Measurements from ENCODE around the gene PEX14. TPM values are rescaled to one million over a fixed set of nuclear protein-coding genes. Genes with fewer than 3 reads are reported as not detected.

PEX14 gene
- total RNA-seq, 1 donor from 2014 or later: 31.4 TPM

GRCh38 chr1:10650556-10651388, 176.0 kb downstream of the PEX14 start:
- DNase-seq (ENCODE audit: low spot score in 2 of 2, unreplicated experiment in 2 of 2): no peak
- Mint-ChIP-seq H3K4me1 (peaks cover 7% of the 10 kb centered on the region), H3K9me3 (no peaks in the 10 kb centered on the region), H3K4me3 (no peak overlapping the region), H3K27ac (no peak overlapping the region), H3K36me3 (peaks cover 5% of the 10 kb centered on the region), H3K27me3 (ENCODE audit: low read depth) (peaks cover 21% of the 10 kb centered on the region)
- TF ChIP-seq CTCF (IDR thresholded peaks at IDR 0.05; ENCODE audit: unreplicated experiment): no peak

- Mint-ChIP-seq H3K4me3 (no peak overlapping the region), H3K36me3 (peaks cover 6% of the 10 kb centered on the region), H3K4me1 (peaks cover 7% of the 10 kb centered on the region), H3K27ac (no peak overlapping the region), H3K9me3 (no peaks in the 10 kb centered on the region), H3K27me3 (ENCODE audit: low read depth) (peaks cover 21% of the 10 kb centered on the region)
- TF ChIP-seq CTCF (IDR thresholded peaks at IDR 0.05; ENCODE audit: unreplicated experiment): no peak
- no peak for DNase-seq (ENCODE audit: low spot score in 2 of 2, unreplicated experiment in 2 of 2)
Measured at GRCh38 chr1:10651389-10651766, 176.6 kb downstream of the PEX14 start.

- DNase-seq (ENCODE audit: low spot score in 2 of 2, unreplicated experiment in 2 of 2): no peak
- H3K4me3 Mint-ChIP-seq: no peak overlapping the region
- no peak overlapping the region for H3K27ac Mint-ChIP-seq
Measured at GRCh38 chr1:10651793-10652192, 177.0 kb downstream of the PEX14 start.

GRCh38 chr1:10652626-10653025, 177.9 kb downstream of the PEX14 start:
- H3K36me3 Mint-ChIP-seq: peaks cover 6% of the 10 kb centered on the region
- H3K4me1 Mint-ChIP-seq: peaks cover 10% of the 10 kb centered on the region
- no peak for DNase-seq (ENCODE audit: low spot score in 2 of 2, unreplicated experiment in 2 of 2)
- H3K27ac Mint-ChIP-seq: no peak overlapping the region
- peaks cover 21% of the 10 kb centered on the region for H3K27me3 Mint-ChIP-seq (ENCODE audit: low read depth)
- TF ChIP-seq CTCF (IDR thresholded peaks at IDR 0.05; ENCODE audit: unreplicated experiment): no peak
- no peak overlapping the region for H3K4me3 Mint-ChIP-seq
- no peaks in the 10 kb centered on the region for H3K9me3 Mint-ChIP-seq

More at GRCh38 chr1:10651793-10652192, 177.0 kb downstream of the PEX14 start:
- peaks cover 21% of the 10 kb centered on the region for H3K27me3 Mint-ChIP-seq (ENCODE audit: low read depth)
- H3K36me3 Mint-ChIP-seq: peaks cover 6% of the 10 kb centered on the region
- no peak for TF ChIP-seq CTCF (IDR thresholded peaks at IDR 0.05; ENCODE audit: unreplicated experiment)
- H3K4me1 Mint-ChIP-seq: peaks cover 7% of the 10 kb centered on the region
- no peaks in the 10 kb centered on the region for H3K9me3 Mint-ChIP-seq

- no peak for DNase-seq (ENCODE audit: low spot score in 2 of 2, unreplicated experiment in 2 of 2)
- peaks cover 10% of the 10 kb centered on the region for H3K4me1 Mint-ChIP-seq
- H3K36me3 Mint-ChIP-seq: peaks cover 6% of the 10 kb centered on the region
- H3K4me3 Mint-ChIP-seq: no peak overlapping the region
- TF ChIP-seq CTCF (IDR thresholded peaks at IDR 0.05; ENCODE audit: unreplicated experiment): no peak
- H3K9me3 Mint-ChIP-seq: no peaks in the 10 kb centered on the region
- H3K27ac Mint-ChIP-seq: no peak overlapping the region
- H3K27me3 Mint-ChIP-seq (ENCODE audit: low read depth): peaks cover 21% of the 10 kb centered on the region
Measured at GRCh38 chr1:10653370-10654125, 178.8 kb downstream of the PEX14 start.

Measured in mesothelial cell of epicardium (in vitro differentiated cells).